H1 (cell line): Measurements from ENCODE around the gene CHCHD1. TPM values are rescaled to one million over a fixed set of nuclear protein-coding genes. Genes with fewer than 3 reads are reported as not detected.

Source experiments
- CTCF ChIA-PET: fragments of 300-600 bp; sonication (Branson Sonifier 250); formaldehyde crosslinking; loops from one replicate; lab custom pipeline; 2021; ENCODE audit not compliant: partially characterized antibody; lab: Charles Lee
- POLR2A ChIA-PET: fragments of 300-600 bp; sonication (Branson Sonifier 250); formaldehyde crosslinking; loops from one replicate; lab custom pipeline; 2021; ENCODE audit warnings: inconsistent platforms; ENCODE audit not compliant: partially characterized antibody; lab: Charles Lee
- DNase-seq, 2 experiments: peaks; one replicate each; pipeline versions ENCODE4 v3.0.0 to v3.0.0-alpha.2; 2010 to 2022; ENCODE audit warnings: low spot score in 2 of 2, low read depth in 1 of 2, mixed read lengths in 1 of 2
- FAIRE-seq: peaks from 2 replicates; lab custom pipeline; 2011; peaks lifted over from hg19 to GRCh38; lab: Jason Lieb, UNC
- H2AFZ ChIP-seq: 2 replicates; pipeline ENCODE4 v1.8.1; 2012; ENCODE audit warnings: low read length, inconsistent platforms
- H2AK5ac ChIP-seq: 2 replicates; pipeline ENCODE4 v1.6.1; 2013; ENCODE audit warnings: low read depth, low read length
- H2BK120ac ChIP-seq: replicated peaks from 2 replicates; pipeline ENCODE3; 2013; ENCODE audit warnings: low read depth, low read length, inconsistent platforms
- H2BK12ac ChIP-seq: 2 replicates; pipeline ENCODE4 v1.6.1; 2013; ENCODE audit warnings: low read depth, low read length
- H2BK15ac ChIP-seq: 2 replicates; pipeline ENCODE4 v1.6.1; 2013; ENCODE audit warnings: low read length
- H2BK20ac ChIP-seq: 2 replicates; pipeline ENCODE4 v1.6.1; 2013; ENCODE audit warnings: low read length
- H2BK5ac ChIP-seq: 2 replicates; pipeline ENCODE4 v1.6.1; 2013; ENCODE audit warnings: low read depth, low read length
- H3K14ac ChIP-seq: 2 replicates; pipeline ENCODE4 v1.6.1; 2013; ENCODE audit warnings: inconsistent platforms; ENCODE audit not compliant: insufficient read length
- H3K18ac ChIP-seq: 2 replicates; pipeline ENCODE4 v1.6.1; 2013; ENCODE audit warnings: low read length; ENCODE audit errors: extremely low read depth
- H3K23ac ChIP-seq: 2 replicates; pipeline ENCODE4 v1.6.1; 2013; ENCODE audit warnings: inconsistent platforms; ENCODE audit not compliant: insufficient read length
- H3K23me2 ChIP-seq: 2 replicates; pipeline ENCODE4 v1.6.1; 2013; ENCODE audit warnings: low read depth, low read length
- H3K27ac ChIP-seq: 2 replicates; pipeline ENCODE4 v1.6.1; 2011; ENCODE audit warnings: low read depth, low read length, inconsistent platforms
- H3K27me3 ChIP-seq, 4 experiments: replicated peaks in 1 of 4; 1 replicate in 1 of 4; 2 replicates in 3 of 4; pipeline versions ENCODE4 v1.6.1 to v1.8.1; 2011 to 2013; ENCODE audit warnings: low read length in 3 of 4, mild to moderate bottlenecking in 3 of 4, inconsistent platforms in 2 of 4, mixed read lengths in 2 of 4, moderate library complexity in 1 of 4; ENCODE audit not compliant: control insufficient read depth in 3 of 4, insufficient read depth in 3 of 4; ENCODE audit errors: extremely low read depth in 1 of 4
- H3K36me3 ChIP-seq, 4 experiments: 2 replicates each; pipeline versions ENCODE4 v1.6.1 to v1.8.1; 2011 to 2013; ENCODE audit warnings: mild to moderate bottlenecking in 4 of 4, low read length in 3 of 4, moderate library complexity in 2 of 4, control low read depth in 1 of 4, inconsistent platforms in 1 of 4; ENCODE audit not compliant: insufficient read depth in 4 of 4, control insufficient read depth in 2 of 4
- H3K4ac ChIP-seq: replicated peaks from 2 replicates; pipeline ENCODE3; 2013; ENCODE audit warnings: low read length, low read depth, mixed read lengths, inconsistent platforms; ENCODE audit not compliant: insufficient read length
- H3K4me1 ChIP-seq, 4 experiments: replicated peaks in 1 of 4; 1 replicate in 1 of 4; 2 replicates in 3 of 4; pipeline versions ENCODE4 v1.6.1 to v1.8.1; 2011 to 2013; ENCODE audit warnings: low read length in 3 of 4, inconsistent platforms in 2 of 4, mixed read lengths in 1 of 4; ENCODE audit not compliant: insufficient read depth in 4 of 4, control insufficient read depth in 3 of 4
- H3K4me2 ChIP-seq, 2 experiments: 2 replicates each; pipeline versions ENCODE4 v1.6.1 to v1.8.1; 2011 to 2013; ENCODE audit warnings: low read depth in 2 of 2, low read length in 2 of 2, control low read depth in 1 of 2, inconsistent platforms in 1 of 2, mild to moderate bottlenecking in 1 of 2; ENCODE audit not compliant: insufficient read depth in 1 of 2
- H3K4me3 ChIP-seq, 4 experiments: fragments of 200-600, 300-600 bp in 1 of 4; sonication (generic), shearing (Covaris generic), sonication (Bioruptor Twin) in 1 of 4; 2 replicates each; pipeline versions ENCODE4 v1.5.1 to v1.8.1; 2011 to 2016; ENCODE audit warnings: low read length in 4 of 4, low read depth in 3 of 4, control low read depth in 2 of 4, inconsistent platforms in 2 of 4, mild to moderate bottlenecking in 2 of 4, mixed read lengths in 1 of 4, moderate library complexity in 1 of 4; ENCODE audit not compliant: insufficient read depth in 2 of 4; ENCODE audit errors: extremely low read depth in 1 of 4
- H3K56ac ChIP-seq: replicated peaks from 2 replicates; pipeline ENCODE3; 2013; ENCODE audit warnings: low read depth, mild to moderate bottlenecking, mixed read lengths, low read length, inconsistent platforms; ENCODE audit not compliant: insufficient read length
- H3K79me1 ChIP-seq: 2 replicates; pipeline ENCODE4 v1.6.1; 2013; ENCODE audit warnings: low read depth, low read length, control low read depth
- H3K79me2 ChIP-seq, 2 experiments: 2 replicates each; pipeline versions ENCODE4 v1.6.1 to v1.8.1; 2012 to 2013; ENCODE audit warnings: low read length in 2 of 2, mild to moderate bottlenecking in 2 of 2, inconsistent platforms in 1 of 2; ENCODE audit not compliant: insufficient read depth in 2 of 2, control insufficient read depth in 1 of 2
- H3K9ac ChIP-seq, 4 experiments: replicated peaks in 1 of 4; 1 replicate in 1 of 4; 2 replicates in 3 of 4; pipeline versions ENCODE4 v1.6.1 to v1.8.1; 2011 to 2013; ENCODE audit warnings: low read depth in 3 of 4, low read length in 3 of 4, control low read depth in 2 of 4, mild to moderate bottlenecking in 2 of 4, moderate library complexity in 2 of 4, inconsistent platforms in 1 of 4; ENCODE audit errors: extremely low read depth in 1 of 4
- H3K9me3 ChIP-seq, 2 experiments: 2 replicates each; pipeline versions ENCODE4 v1.6.1 to v1.8.1; 2012 to 2013; ENCODE audit warnings: mild to moderate bottlenecking in 2 of 2, moderate library complexity in 2 of 2, control low read depth in 1 of 2, inconsistent platforms in 1 of 2, low read depth in 1 of 2, low read length in 1 of 2, mixed read lengths in 1 of 2; ENCODE audit not compliant: insufficient read depth in 2 of 2
- H4K20me1 ChIP-seq, 2 experiments: replicated peaks in 1 of 2; 2 replicates each; pipeline versions ENCODE3 to v1.8.1; 2011 to 2013; ENCODE audit warnings: inconsistent platforms in 2 of 2, low read length in 2 of 2, mild to moderate bottlenecking in 1 of 2; ENCODE audit not compliant: insufficient read depth in 2 of 2, control insufficient read depth in 1 of 2
- H4K5ac ChIP-seq: 2 replicates; pipeline ENCODE4 v1.6.1; 2013; ENCODE audit warnings: low read length, low read depth, mixed read lengths, inconsistent platforms; ENCODE audit not compliant: insufficient read length
- H4K8ac ChIP-seq: 2 replicates; pipeline ENCODE4 v1.8.0; 2013; ENCODE audit warnings: mild to moderate bottlenecking, moderate library complexity, low read length, inconsistent platforms; ENCODE audit not compliant: insufficient read depth; ENCODE audit errors: extremely low read depth
- H4K91ac ChIP-seq: replicated peaks from 2 replicates; pipeline ENCODE3; 2013; ENCODE audit warnings: low read length, mixed read lengths, inconsistent platforms; ENCODE audit not compliant: insufficient read length
- ASH2L ChIP-seq: fragments of 200-600, 300-600 bp; sonication (generic); IDR thresholded peaks from one replicate; pipeline ENCODE4 v1.7.1; 2017; ENCODE audit warnings: low read length
- BACH1 ChIP-seq: IDR thresholded peaks from 2 replicates; pipeline ENCODE4 v1.6.1; 2012; ENCODE audit warnings: low read length, improper control_type of control experiment
- BCL11A ChIP-seq, 2 experiments: IDR thresholded peaks; one replicate each; pipeline ENCODE4 v1.6.1; 2011; ENCODE audit warnings: low read depth in 2 of 2, low read length in 2 of 2, mild to moderate bottlenecking in 2 of 2
- CHD1 ChIP-seq: IDR thresholded peaks from 2 replicates; pipeline ENCODE4 v1.6.1; 2012; ENCODE audit warnings: low read depth, low read length, improper control_type of control experiment
- KDM5A ChIP-seq: fragments of 200-600 bp; IDR thresholded peaks from 2 replicates; pipeline ENCODE4 v1.7.1; 2012; ENCODE audit warnings: mild to moderate bottlenecking, low read length, inconsistent platforms, mixed read lengths
- MAFK ChIP-seq: IDR thresholded peaks from 2 replicates; pipeline ENCODE4 v1.6.1; 2012; ENCODE audit warnings: low read depth, mild to moderate bottlenecking, improper control_type of control experiment, low read length
- NANOG ChIP-seq: IDR thresholded peaks from 2 replicates; pipeline ENCODE4 v1.6.1; 2011; ENCODE audit warnings: low read length, low read depth, mild to moderate bottlenecking, inconsistent platforms; ENCODE audit not compliant: insufficient read depth, poor library complexity, severe bottlenecking
- NRF1 ChIP-seq: IDR thresholded peaks from 2 replicates; pipeline ENCODE4 v1.6.1; 2011; ENCODE audit warnings: mild to moderate bottlenecking, low read depth, low read length, improper control_type of control experiment
- POU5F1 ChIP-seq: IDR thresholded peaks from 2 replicates; pipeline ENCODE4 v1.6.1; 2011; ENCODE audit warnings: low read depth, mild to moderate bottlenecking, low read length, moderate library complexity
- RAD21 ChIP-seq, 2 experiments: IDR thresholded peaks in 1 of 2; conservative IDR thresholded peaks in 1 of 2; 2 replicates each; pipeline ENCODE4 v1.6.1; 2011; ENCODE audit warnings: low read depth in 2 of 2, low read length in 2 of 2, improper control_type of control experiment in 1 of 2, inconsistent platforms in 1 of 2, mild to moderate bottlenecking in 1 of 2, moderate library complexity in 1 of 2
- WGBS, 2 experiments: shearing (Covaris generic) in 1 of 2; methylation state at CpG; one replicate each; pipeline versions ENCODE4 v1.1.6 to v1.1.7; 2013 to 2015; ENCODE audit warnings: low lambda C conversion rate in 2 of 2, mixed read lengths in 2 of 2, inconsistent platforms in 1 of 2, low coverage in 1 of 2, missing lambda C conversion rate in 1 of 2; ENCODE audit not compliant: insufficient replicate concordance in 2 of 2, insufficient coverage in 1 of 2, insufficient read length in 1 of 2; ENCODE audit errors: extremely low coverage in 1 of 2, missing lambda C conversion rate in 1 of 2; 5-methylcytosine and 5-hydroxymethylcytosine counted together
- polyA plus RNA-seq, 7 experiments: library from polyadenylated mRNA; depleted of rRNA in 3 of 7; stranded (reverse) in 5 of 7; unstranded in 2 of 7; fragments of >200 nt in 5 of 7; fragments of 200-250 nt in 2 of 7; gene quantifications; 1 replicate in 5 of 7; 2 replicates in 1 of 7; 4 replicates in 1 of 7; pipeline versions ENCODE4 v1.2.1 to v1.2.3, GENCODE V29; 2011 to 2013; ENCODE audit warnings: missing spikeins in 2 of 7, mixed read lengths in 2 of 7
- total RNA-seq: library from RNA; stranded (reverse); fragmentation: NEBNext Ultra II Directional; extraction: Animal tissue kit (Norgen Biotek cat#: 25700); gene quantifications from 2 replicates; pipeline ENCODE4 v1.2.1, GENCODE V29; 2021

CHCHD1 gene
- total and polyA plus RNA-seq, 2 of the 8 experiments (the other 6 are each of a cell fraction or from before 2014, with no cell fraction given) = 44.9 to 58.1 TPM

- H3K23me2 ChIP-seq = no peaks in the 10 kb centered on the region
- TF ChIP-seq BACH1 = no peak
- no peak for TF ChIP-seq POU5F1
- no peak for TF ChIP-seq NANOG
- TF ChIP-seq KDM5A = no peak
- TF ChIP-seq CHD1 = no peak
- TF ChIP-seq ASH2L = no peak
- no peak for TF ChIP-seq BCL11A (IDR thresholded peaks at IDR 0.05; ENCODE audit: low read depth in 2 of 2, low read length in 2 of 2)
- TF ChIP-seq MAFK = no peak
- TF ChIP-seq NRF1 = no peak
- no peak for TF ChIP-seq RAD21 (IDR thresholded peaks at IDR 0.05 in 1 of 2, conservative IDR thresholded peaks at IDR 0.05 in 1 of 2; ENCODE audit: low read depth in 2 of 2, low read length in 2 of 2)
- CTCF ChIA-PET = no interaction called here
- 89% methylated on average over 1 of the region's 1 CpG; no CpG with 5 or more reads in 1 of the 2 experiments for WGBS, 2 experiments
- H2BK15ac ChIP-seq = no peak overlapping the region
- H3K27ac ChIP-seq = no peak overlapping the region
- FAIRE-seq (no peak), DNase-seq (no peak)
- no peaks in the 10 kb centered on the region for H3K4me1 ChIP-seq
- peaks cover 14% of the 10 kb centered on the region for H3K79me1 ChIP-seq
- no peak overlapping the region for H3K56ac ChIP-seq
- H3K4me3 ChIP-seq = no peak overlapping the region
- H3K4ac ChIP-seq = no peak overlapping the region
- H3K23ac ChIP-seq = no peak overlapping the region
- no peak overlapping the region for H3K18ac ChIP-seq
- no peak overlapping the region for H2BK12ac ChIP-seq
- no peak overlapping the region for H4K8ac ChIP-seq
- H4K91ac ChIP-seq = no peak overlapping the region
- H2BK120ac ChIP-seq = no peak overlapping the region
- POLR2A ChIA-PET = interaction anchor here (5.8 kb wide), 1 partner anchor 8 kb away, joined by 35 read pairs; the partner anchor contains the start of gene SEC24C
- H4K20me1 ChIP-seq = peaks cover 0 to 6% of the 10 kb centered on the region in 2 experiments
- no peak overlapping the region for H3K9ac ChIP-seq
- no peak overlapping the region for H2AFZ ChIP-seq
- H3K36me3 ChIP-seq = peaks cover 11 to 20% (median 17%) of the 10 kb centered on the region in 4 experiments; a peak in 7 of 8 replicates
- no peak overlapping the region for H4K5ac ChIP-seq
- no peak overlapping the region for H2BK20ac ChIP-seq
- H3K14ac ChIP-seq = no peak overlapping the region
- no peak overlapping the region for H2BK5ac ChIP-seq
- H3K4me2 ChIP-seq = no peak overlapping the region
- peaks cover 0 to 15% of the 10 kb centered on the region in 2 experiments; a peak in 2 of 4 replicates for H3K79me2 ChIP-seq
- H3K27me3 ChIP-seq = no peaks in the 10 kb centered on the region
- no peaks in the 10 kb centered on the region for H3K9me3 ChIP-seq
- H2AK5ac ChIP-seq = no peak overlapping the region
Observed at GRCh38 chr10:73750819-73751218, 31.0 kb upstream of the CHCHD1 start.
